Measurements from ENCODE around the gene RCVRN. TPM values are rescaled to one million over a fixed set of nuclear protein-coding genes. Genes with fewer than 3 reads are reported as not detected.

The RCVRN gene
- total and polyA plus RNA-seq, 12 donors, result 0.13 to 0.91 (median 0.47) TPM; not detected in 8

- TF ChIP-seq, protein P1, sequence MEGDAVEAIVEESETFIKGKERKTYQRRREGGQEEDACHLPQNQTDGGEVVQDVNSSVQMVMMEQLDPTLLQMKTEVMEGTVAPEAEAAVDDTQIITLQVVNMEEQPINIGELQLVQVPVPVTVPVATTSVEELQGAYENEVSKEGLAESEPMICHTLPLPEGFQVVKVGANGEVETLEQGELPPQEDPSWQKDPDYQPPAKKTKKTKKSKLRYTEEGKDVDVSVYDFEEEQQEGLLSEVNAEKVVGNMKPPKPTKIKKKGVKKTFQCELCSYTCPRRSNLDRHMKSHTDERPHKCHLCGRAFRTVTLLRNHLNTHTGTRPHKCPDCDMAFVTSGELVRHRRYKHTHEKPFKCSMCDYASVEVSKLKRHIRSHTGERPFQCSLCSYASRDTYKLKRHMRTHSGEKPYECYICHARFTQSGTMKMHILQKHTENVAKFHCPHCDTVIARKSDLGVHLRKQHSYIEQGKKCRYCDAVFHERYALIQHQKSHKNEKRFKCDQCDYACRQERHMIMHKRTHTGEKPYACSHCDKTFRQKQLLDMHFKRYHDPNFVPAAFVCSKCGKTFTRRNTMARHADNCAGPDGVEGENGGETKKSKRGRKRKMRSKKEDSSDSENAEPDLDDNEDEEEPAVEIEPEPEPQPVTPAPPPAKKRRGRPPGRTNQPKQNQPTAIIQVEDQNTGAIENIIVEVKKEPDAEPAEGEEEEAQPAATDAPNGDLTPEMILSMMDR (IDR thresholded peaks at IDR 0.05), result no peak
- no peak for TF ChIP-seq POLR2A (IDR thresholded peaks at IDR 0.05)
- Histone ChIP-seq H3K4me3 (no peak overlapping the region), H3K36me3 (replicated peaks in 1 of 2) (peaks cover 0 to 4% of the 10 kb centered on the region in 2 donors), H3K9me3 (replicated peaks in 1 of 3) (no peaks in the 10 kb centered on the region), H3K27me3 (no peaks in the 10 kb centered on the region), H3K27ac (no peak overlapping the region), H3K4me1 (replicated peaks in 1 of 2) (no peaks in the 10 kb centered on the region)
- WGBS, 4 donors, result 50 to 81% (median 75%) methylated on average over 1 of the region's 1 CpG
- no peak for DNase-seq
- intact Hi-C loops (cut with DNase I), result no loop called here
Observed at GRCh38 chr17:9938764-9939163, 33.7 kb upstream of the RCVRN start.

- H3K27ac ChIP-seq, result peak overlapping the region in 1 of 5 donors; percentile 3
- H3K27me3 ChIP-seq, result no peaks in the 10 kb centered on the region
- no peak for DNase-seq
- H3K36me3 ChIP-seq (replicated peaks in 1 of 2), result peaks cover 0 to 6% of the 10 kb centered on the region in 2 donors
- H3K9me3 ChIP-seq (replicated peaks in 1 of 3), result no peaks in the 10 kb centered on the region
- H3K4me3 ChIP-seq, result no peak overlapping the region
- intact Hi-C loops (cut with DNase I), result no loop called here
- no peaks in the 10 kb centered on the region for H3K4me1 ChIP-seq (replicated peaks in 1 of 2)
- TF ChIP-seq POLR2A (IDR thresholded peaks at IDR 0.05), result no peak
- TF ChIP-seq, protein P1 (IDR thresholded peaks at IDR 0.05), result no peak
- 87 to 93% (median 91%) methylated on average over 9 of the region's 9 CpGs for WGBS, 4 donors
Observed at GRCh38 chr17:9937901-9938300, 32.8 kb upstream of the RCVRN start.

- DNase-seq, result peak in 3 of 7 donors; percentile 19 to 77 (median 23)
- TF ChIP-seq, protein P1 (IDR thresholded peaks at IDR 0.05), result no peak
- no peak for TF ChIP-seq POLR2A (IDR thresholded peaks at IDR 0.05)
- no peak overlapping the region for H3K4me3 ChIP-seq
- no peaks in the 10 kb centered on the region for H3K9me3 ChIP-seq (replicated peaks in 1 of 3)
- 60 to 64% (median 62%) methylated on average over 12 to 13 of the region's 13 CpGs for WGBS, 4 donors
- peak overlapping the region in 1 of 5 donors; percentile 3 for H3K27ac ChIP-seq
- H3K36me3 ChIP-seq (replicated peaks in 1 of 2), result peaks cover 0 to 6% of the 10 kb centered on the region in 2 donors
- no peaks in the 10 kb centered on the region for H3K27me3 ChIP-seq
- H3K4me1 ChIP-seq (replicated peaks in 1 of 2), result no peaks in the 10 kb centered on the region
- intact Hi-C loops (cut with DNase I), result no loop called here
Observed at GRCh38 chr17:9937241-9937761, 32.2 kb upstream of the RCVRN start.

GRCh38 chr17:9936095-9936494, 31.0 kb upstream of the RCVRN start:
- Histone ChIP-seq H3K27ac (no peak overlapping the region), H3K36me3 (replicated peaks in 1 of 2) (peaks cover 0 to 6% of the 10 kb centered on the region in 2 donors), H3K4me1 (replicated peaks in 1 of 2) (no peaks in the 10 kb centered on the region), H3K4me3 (no peak overlapping the region), H3K9me3 (replicated peaks in 1 of 3) (no peaks in the 10 kb centered on the region), H3K27me3 (no peaks in the 10 kb centered on the region)
- TF ChIP-seq, protein P1 (IDR thresholded peaks at IDR 0.05), result no peak
- no peak for TF ChIP-seq POLR2A (IDR thresholded peaks at IDR 0.05)
- DNase-seq, result no peak
- WGBS, 4 donors, result 50 to 85% (median 69%) methylated on average over 3 of the region's 3 CpGs
- intact Hi-C loops (cut with DNase I), result no loop called here

Data from adrenal gland (tissue), 12 donors.